Right atrium auricular region (tissue), 2 donors: ENCODE results near the gene CACNB4. TPM values are rescaled to one million over a fixed set of nuclear protein-coding genes. Genes with fewer than 3 reads are reported as not detected.

Experiments used
- DNase-seq: peaks from one replicate; pipeline ENCODE4 v3.0.0-alpha.2; 2019; ENCODE audit warnings: low spot score
- H3K27ac ChIP-seq, 2 donors: fragments of 200-600 bp; sonication (generic); 1 replicate in 1 of 2; 2 replicates in 1 of 2; pipeline ENCODE4 v1.5.1; 2016 to 2019
- H3K27me3 ChIP-seq, 2 donors: fragments of 200-600 bp; sonication (generic); one replicate each; pipeline versions ENCODE4 v1.5.1 to v1.6.0; 2017 to 2019
- H3K36me3 ChIP-seq: fragments of 200-600 bp; sonication (generic); one replicate; pipeline ENCODE4 v1.5.1; 2016
- H3K4me1 ChIP-seq, 2 donors: fragments of 200-600 bp; sonication (generic); one replicate each; pipeline versions ENCODE4 v1.5.1 to v1.6.0; 2017 to 2019
- H3K4me3 ChIP-seq, 2 donors: fragments of 200-600 bp; sonication (generic); 1 replicate in 1 of 2; 2 replicates in 1 of 2; pipeline ENCODE4 v1.5.1; 2017 to 2019; ENCODE audit warnings: mild to moderate bottlenecking in 1 of 2, moderate library complexity in 1 of 2
- H3K9me3 ChIP-seq, 2 donors: fragments of 200-600 bp; sonication (generic); one replicate each; pipeline ENCODE4 v1.5.1; 2019
- total RNA-seq, 2 donors: library from RNA; depleted of rRNA; stranded (reverse); fragments of >200 nt; gene quantifications; one replicate each; pipeline ENCODE4 v1.1.0, GENCODE V29; 2016
- TF ChIP-seq, protein P1 (sequence below), 2 donors: fragments of 200-600 bp; sonication (generic); IDR thresholded peaks; one replicate each; pipeline ENCODE4 v1.5.1; 2019; ENCODE audit warnings: antibody characterized with exemption in 2 of 2

The CACNB4 gene
- total RNA-seq, 2 donors from 2014 or later = 0.37 to 0.90 TPM

DNA sequence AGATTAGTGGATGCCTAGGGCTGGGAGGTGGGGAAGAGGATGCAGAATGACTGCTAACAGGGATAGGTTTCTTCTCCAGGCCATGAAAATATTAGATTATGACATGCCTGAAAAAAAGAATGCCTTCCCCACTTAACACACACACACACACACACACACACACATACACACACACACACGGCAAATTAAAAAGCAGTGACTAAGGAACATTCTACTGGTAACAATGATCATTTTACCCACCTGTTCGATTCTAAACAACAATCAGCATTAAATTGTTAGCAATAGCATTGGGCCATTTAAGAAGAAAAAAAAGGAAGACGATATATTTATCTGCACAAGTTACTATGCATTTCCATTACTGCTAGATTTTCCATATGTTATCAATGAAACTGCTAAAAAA is 10.8 kb downstream of the CACNB4 start:
- TF ChIP-seq, protein P1, sequence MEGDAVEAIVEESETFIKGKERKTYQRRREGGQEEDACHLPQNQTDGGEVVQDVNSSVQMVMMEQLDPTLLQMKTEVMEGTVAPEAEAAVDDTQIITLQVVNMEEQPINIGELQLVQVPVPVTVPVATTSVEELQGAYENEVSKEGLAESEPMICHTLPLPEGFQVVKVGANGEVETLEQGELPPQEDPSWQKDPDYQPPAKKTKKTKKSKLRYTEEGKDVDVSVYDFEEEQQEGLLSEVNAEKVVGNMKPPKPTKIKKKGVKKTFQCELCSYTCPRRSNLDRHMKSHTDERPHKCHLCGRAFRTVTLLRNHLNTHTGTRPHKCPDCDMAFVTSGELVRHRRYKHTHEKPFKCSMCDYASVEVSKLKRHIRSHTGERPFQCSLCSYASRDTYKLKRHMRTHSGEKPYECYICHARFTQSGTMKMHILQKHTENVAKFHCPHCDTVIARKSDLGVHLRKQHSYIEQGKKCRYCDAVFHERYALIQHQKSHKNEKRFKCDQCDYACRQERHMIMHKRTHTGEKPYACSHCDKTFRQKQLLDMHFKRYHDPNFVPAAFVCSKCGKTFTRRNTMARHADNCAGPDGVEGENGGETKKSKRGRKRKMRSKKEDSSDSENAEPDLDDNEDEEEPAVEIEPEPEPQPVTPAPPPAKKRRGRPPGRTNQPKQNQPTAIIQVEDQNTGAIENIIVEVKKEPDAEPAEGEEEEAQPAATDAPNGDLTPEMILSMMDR (IDR thresholded peaks at IDR 0.05) = no peak
- H3K4me3 ChIP-seq = no peak overlapping the region
- no peak overlapping the region for H3K27ac ChIP-seq
- no peaks in the 10 kb centered on the region for H3K36me3 ChIP-seq
- no peaks in the 10 kb centered on the region for H3K4me1 ChIP-seq
- DNase-seq = no peak
- H3K9me3 ChIP-seq = no peaks in the 10 kb centered on the region
- no peaks in the 10 kb centered on the region for H3K27me3 ChIP-seq

DNA sequence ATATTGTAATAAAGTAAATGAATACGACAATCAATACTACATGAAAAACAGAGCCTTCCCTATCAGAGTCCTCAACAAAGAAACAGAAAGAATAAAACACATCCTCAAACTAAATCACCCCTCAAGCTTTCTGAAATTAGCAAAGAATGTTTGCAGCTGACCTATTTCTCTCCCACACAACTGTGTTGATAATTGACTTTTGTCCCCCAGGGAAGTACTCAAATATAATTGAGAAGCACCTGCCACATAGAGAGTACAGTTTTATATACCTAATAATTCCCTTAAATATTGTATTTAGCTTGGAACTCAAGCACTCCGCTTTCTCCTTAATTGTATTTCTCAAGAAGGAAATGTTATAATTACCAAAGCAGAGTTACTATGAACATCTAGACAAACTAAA is 12.6 kb downstream of the CACNB4 start:
- no peaks in the 10 kb centered on the region for H3K36me3 ChIP-seq
- H3K4me3 ChIP-seq = no peak overlapping the region
- no peaks in the 10 kb centered on the region for H3K27me3 ChIP-seq
- H3K27ac ChIP-seq = no peak overlapping the region
- no peak for DNase-seq
- H3K9me3 ChIP-seq = no peaks in the 10 kb centered on the region
- no peaks in the 10 kb centered on the region for H3K4me1 ChIP-seq
- TF ChIP-seq, protein P1 (IDR thresholded peaks at IDR 0.05) = no peak

DNA sequence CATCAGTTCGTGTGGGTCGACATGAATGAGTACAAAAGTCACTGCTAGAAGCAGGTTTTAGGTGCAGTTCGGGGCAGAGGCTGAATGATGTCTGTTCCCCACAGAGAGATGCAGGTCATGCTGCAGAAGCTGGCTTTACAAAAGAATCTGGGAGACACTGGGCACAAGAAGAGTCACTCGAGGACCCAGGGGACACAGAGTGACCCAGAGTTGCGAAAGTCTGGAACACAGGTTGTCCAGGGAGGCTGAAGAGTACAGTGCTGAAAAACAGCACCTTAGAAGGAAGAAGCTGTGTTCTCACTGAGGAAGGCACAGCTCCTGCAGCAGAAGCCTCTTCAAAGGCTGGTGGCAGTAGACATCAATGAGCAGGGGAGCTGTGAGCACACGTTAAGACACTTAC is 14.8 kb downstream of the CACNB4 start:
- Histone ChIP-seq H3K9me3 (no peaks in the 10 kb centered on the region), H3K4me3 (no peak overlapping the region), H3K27me3 (no peaks in the 10 kb centered on the region), H3K4me1 (no peaks in the 10 kb centered on the region), H3K36me3 (no peaks in the 10 kb centered on the region), H3K27ac (no peak overlapping the region)
- TF ChIP-seq, protein P1 (IDR thresholded peaks at IDR 0.05) = no peak
- DNase-seq = no peak

DNA sequence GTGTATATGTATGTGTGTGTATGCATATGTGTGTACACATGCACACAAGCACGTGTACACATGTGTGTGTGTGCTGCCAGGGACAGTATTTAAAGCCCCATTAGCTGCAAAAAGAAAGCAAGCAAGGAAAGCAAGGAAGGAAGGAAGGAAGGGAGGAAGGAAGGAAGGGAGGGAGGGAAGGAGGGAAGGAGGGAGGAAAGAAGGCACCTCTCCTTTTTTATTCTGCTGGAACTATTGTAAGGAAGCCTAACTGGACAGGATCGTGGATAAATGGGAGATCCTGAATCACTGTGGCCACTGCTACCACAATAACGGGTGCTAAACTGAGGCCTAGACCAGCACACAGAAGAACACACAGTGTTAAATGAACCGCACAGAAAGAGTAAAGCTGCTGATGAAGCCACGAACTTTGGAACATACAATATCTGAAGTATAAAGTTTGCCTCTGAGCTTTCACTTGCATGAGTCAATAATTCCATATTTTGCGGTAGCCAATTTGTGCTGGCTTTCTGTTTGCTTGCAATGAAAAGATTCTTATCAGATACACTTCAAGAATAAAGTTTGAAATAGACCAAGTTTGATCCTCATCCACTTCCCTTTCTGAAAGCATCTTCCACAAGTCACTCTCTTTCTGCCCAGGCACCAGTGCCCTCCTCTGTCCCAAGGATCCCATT is 15.5 kb downstream of the CACNB4 start:
- Histone ChIP-seq H3K27me3 (no peaks in the 10 kb centered on the region), H3K9me3 (no peaks in the 10 kb centered on the region), H3K36me3 (no peaks in the 10 kb centered on the region), H3K27ac (no peak overlapping the region), H3K4me3 (no peak overlapping the region), H3K4me1 (no peaks in the 10 kb centered on the region)
- TF ChIP-seq, protein P1 (IDR thresholded peaks at IDR 0.05) = no peak
- no peak for DNase-seq

DNA sequence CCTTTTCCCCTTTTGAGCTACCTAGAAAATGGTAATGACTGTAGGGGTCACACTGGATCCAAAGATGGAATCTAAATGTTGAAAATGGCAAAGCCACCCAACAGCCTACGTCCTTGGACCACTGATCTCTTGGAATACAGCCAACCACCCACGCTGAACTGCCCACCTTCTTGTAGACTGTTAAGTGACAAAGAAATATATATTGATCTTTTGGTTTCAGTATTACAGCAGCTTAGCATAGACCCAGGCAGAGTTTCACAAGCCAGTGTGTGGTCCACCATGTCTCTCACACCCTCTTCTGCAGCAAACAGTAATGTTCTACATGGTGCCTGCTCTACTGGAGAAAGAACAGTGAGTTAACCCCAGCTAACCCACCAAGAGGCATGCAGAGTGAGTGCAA is 20.2 kb downstream of the CACNB4 start:
- H3K36me3 ChIP-seq = no peaks in the 10 kb centered on the region
- H3K9me3 ChIP-seq = no peaks in the 10 kb centered on the region
- H3K27ac ChIP-seq = no peak overlapping the region
- no peak for DNase-seq
- TF ChIP-seq, protein P1 (IDR thresholded peaks at IDR 0.05) = no peak
- peaks cover 0 to 6% of the 10 kb centered on the region in 2 donors for H3K4me1 ChIP-seq
- no peak overlapping the region for H3K4me3 ChIP-seq
- no peaks in the 10 kb centered on the region for H3K27me3 ChIP-seq

DNA sequence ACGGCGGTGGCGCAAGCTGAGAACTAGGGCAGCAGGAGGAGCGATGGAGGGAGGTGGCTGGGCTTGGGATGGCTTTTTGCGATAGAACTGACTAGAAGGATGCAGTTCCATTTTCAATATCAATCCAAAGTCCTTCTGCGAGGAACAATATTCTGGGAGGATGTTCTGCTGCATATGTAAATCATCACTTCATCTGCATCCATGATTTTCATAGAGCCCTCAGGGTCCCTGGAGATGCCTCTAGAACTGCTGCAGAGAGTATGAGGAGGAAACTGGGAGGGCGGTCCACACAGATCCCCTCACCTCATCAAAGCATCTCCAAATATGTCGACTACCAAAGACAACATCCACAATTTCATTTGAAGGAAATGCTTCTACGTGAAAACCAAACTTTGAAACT is 20.8 kb downstream of the CACNB4 start:
- TF ChIP-seq, protein P1 (IDR thresholded peaks at IDR 0.05) = no peak
- DNase-seq = no peak
- Histone ChIP-seq H3K4me3 (no peak overlapping the region), H3K27ac (no peak overlapping the region), H3K27me3 (no peaks in the 10 kb centered on the region), H3K9me3 (no peaks in the 10 kb centered on the region), H3K36me3 (no peaks in the 10 kb centered on the region), H3K4me1 (peaks cover 0 to 6% of the 10 kb centered on the region in 2 donors)
